ENCODE data around the gene MDGA2. TPM values are rescaled to one million over a fixed set of nuclear protein-coding genes. Genes with fewer than 3 reads are reported as not detected.
A peak's percentile ranks its signal among the peaks of the same experiment; 100 is the strongest.

Gene MDGA2
- polyA plus RNA-seq, 3 donors = 2.1 to 2.8 (median 2.6) TPM

DNA sequence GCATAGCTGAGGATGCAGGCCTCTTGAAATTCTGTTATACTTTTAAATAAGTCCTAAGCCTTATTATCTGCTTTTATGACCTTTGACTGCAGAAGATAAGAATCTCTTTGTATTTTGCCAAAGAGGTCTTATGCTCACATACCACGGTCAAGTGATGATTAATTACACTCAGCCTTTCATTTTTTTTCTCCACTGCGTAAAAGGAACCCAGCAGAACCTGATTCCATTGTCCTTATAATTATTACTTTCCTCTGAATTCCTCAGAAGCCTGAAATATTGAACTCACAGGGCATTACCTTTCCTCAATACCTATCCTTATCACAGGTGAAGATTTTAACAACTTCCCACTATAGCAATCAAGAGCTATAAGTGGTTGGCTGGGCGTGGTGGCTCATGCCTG, 525.1 kb downstream of the MDGA2 start:
- no peak for DNase-seq

- DNase-seq = no peak
Measured at GRCh38 chr14:47149326-47149725, 526.1 kb downstream of the MDGA2 start.

GRCh38 chr14:47148686-47149085, 526.7 kb downstream of the MDGA2 start:
- DNase-seq = no peak

DNA sequence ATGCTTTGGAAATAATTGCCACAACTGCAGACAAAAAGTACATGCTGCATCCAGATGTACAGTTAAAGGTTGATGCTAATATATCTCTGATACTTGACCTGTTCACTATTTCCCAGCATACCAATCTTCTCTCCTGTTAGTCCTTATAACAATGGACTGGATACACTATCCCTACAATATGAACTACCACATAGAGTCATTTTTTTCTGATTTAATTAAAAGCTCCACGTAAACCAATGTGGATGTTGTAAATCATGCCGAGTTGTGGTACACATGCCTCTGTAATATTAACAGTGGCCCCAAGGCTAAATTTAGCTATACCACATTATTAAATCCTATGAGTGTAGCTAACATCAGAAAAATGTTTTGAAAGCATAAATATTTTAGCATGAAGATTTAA, 554.8 kb downstream of the MDGA2 start:
- DNase-seq = no peak

- no peak for DNase-seq
Measured at GRCh38 chr14:47103771-47104170, 571.6 kb downstream of the MDGA2 start.

DNA sequence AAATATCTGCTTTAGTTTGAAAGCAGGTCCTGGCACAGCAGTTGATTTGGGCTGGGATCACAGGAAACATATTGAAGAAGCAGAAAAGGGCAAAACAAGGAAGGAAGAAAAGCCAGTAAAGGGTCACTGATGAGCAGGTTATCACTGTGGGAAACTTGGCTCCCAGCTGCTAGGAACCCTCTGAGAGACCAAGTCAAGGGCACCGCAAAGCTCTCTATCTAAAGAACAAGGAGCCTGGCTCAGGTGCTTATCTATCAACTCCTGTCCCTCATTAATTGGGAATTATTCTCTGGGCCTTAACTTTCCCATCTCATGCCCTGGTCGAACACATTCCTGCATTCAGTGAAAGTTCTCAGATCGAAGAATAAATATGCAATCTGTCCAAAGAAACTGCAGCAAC, 572.9 kb downstream of the MDGA2 start:
- no peak for DNase-seq

DNA sequence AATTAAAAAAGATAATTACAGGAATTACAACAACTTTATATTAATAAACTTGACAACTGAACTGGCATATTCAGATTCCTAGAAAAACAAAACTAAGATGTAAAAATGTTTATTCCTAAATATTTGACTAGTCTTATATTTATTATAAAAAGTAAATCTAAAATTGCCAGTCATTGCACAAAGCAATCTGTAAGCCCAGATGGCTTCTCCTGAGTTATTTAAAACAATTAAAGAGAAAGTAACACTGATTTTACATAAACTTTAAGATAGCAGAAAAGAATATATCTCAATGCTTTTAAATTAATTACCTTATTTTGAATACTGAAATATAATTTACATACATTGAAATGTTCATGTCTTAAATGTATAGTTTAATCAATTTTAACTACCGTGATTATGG, 589.7 kb downstream of the MDGA2 start:
- no peak for DNase-seq

GRCh38 chr14:47065326-47065725, 610.1 kb downstream of the MDGA2 start:
- no peak for DNase-seq

- no peak for DNase-seq
Measured at GRCh38 chr14:47060050-47060449, 615.4 kb downstream of the MDGA2 start.

DNA sequence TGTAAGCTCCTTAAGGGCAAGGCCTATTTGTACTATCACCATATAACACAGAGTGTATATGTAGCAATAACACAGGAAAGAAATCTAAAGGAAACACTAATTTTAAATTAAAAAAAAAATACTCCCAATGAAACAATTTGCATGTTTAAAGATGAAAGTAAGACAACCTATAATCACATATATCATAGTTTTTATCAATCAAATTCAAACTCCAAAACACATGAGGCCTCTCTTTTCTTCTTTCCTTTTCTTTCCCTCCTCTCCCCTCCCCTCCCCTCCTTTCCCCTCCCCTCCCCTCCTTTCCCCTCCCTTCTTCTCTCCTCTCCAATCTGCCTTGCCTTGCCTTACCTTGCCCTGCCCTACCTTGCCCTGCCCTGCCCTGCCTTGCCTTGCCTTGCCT, 618.0 kb downstream of the MDGA2 start:
- DNase-seq = no peak

- DNase-seq = peak; percentile 16
Measured at GRCh38 chr14:47044841-47045240, 630.6 kb downstream of the MDGA2 start.

DNA sequence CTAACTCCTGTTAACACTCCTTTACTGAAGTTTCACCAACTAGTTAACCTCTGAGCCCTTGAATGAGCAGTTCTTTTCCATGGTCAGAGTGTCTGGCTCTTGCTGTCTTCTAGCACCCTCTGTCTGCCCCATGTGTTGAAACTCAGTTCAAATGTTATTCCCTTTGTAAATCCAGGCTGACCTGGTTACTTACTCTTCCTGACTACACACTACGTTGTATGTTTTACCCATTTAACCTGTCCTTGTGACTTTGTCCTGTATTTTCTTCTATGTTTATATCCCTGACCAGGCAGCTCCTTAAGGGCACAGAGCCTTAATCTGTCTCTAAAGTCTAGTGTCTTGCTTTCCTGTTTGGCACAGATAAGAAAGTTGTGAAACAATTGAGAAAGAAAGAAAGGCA, 634.9 kb downstream of the MDGA2 start:
- DNase-seq = peak; percentile 34

DNA sequence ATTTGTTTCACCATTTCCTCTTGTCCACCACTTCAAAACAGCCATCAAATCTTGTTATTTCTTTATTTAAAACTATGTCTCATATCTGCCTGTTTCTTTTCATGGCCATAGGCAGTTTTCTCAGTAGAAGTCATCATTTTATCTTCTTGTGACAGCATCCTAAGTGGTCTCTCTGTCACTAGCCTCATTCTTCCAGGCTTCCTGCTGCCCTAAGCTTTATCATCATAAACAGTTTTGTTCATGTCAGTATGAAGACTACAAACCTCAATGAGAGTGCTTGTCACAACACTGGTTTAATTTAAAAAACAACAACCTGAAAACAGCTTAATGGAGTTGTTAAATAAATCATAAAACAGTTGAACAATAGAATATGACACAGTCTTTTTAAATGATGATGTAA, 636.1 kb downstream of the MDGA2 start:
- DNase-seq = no peak

GRCh38 chr14:47022721-47023120, 652.7 kb downstream of the MDGA2 start:
- no peak for DNase-seq

DNA sequence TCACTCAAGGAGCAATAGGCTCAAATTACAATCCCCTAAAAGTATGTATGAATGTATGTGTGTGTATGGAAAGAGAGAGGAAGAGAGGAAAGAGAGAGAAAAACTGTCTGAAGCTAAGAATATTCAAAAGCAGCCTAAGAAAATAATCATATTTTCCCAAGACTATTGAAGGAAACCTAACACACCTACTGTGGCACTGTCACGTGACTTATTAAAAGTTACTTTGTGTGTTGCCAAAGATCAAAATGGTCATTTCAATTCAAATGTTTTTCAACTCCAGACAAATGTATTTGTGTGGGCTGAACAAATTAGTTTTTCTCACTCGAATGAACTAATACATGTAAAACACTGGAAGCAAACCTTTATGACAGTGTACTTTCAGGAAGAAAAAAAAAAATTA, 654.9 kb downstream of the MDGA2 start:
- DNase-seq = no peak

DNA sequence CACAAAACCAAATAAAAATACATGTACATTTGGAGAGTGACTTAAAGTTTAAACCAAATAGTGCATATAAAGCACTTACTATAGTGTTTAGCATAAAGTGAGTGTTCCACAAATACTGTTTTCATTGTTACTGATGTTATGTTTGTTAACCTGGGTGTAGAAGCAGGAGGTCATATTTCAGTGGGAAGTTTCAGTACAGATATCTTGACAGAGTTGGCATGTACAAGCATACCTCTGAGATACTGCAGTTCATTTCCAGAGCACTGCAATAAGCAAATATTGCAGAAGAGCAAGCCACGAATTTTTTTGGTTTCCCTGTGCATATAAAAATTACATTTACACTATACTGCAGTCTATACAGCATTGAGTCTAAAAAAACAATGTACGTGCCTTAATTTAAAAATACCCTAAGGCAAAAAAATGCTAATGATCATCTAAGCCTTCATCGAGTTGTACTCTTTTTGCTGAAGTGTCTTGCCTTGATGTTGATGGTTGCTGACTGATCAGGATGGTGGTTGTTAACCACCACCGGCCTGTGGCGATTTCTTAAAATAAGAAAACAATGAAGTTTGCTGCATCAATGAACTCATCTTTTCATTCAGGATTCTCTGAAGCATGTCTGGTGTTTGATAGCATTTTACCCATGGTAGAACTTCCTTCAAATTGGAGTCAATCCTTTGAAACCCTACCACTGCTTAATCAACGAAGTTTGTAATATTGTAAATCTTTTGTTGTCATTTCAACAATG, 662.7 kb downstream of the MDGA2 start:
- no peak for DNase-seq

DNA sequence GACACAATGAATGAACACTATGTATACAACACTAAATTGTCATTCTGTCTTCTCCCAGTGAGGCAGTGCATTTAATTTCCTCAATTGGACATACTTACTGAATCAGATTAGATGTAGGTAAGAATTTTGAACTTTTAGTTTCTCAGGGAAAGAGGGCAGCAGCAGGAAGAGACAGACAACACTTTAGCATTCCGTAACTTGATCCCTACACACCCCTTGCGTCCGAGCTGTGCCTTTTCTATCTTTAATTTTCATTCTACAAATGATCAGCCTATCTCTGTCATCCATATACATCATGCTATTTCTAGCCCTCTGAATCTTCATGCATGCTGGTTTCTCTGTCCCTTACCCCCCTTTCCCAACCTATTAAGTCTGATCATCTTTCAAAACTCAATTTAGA, 665.8 kb downstream of the MDGA2 start:
- DNase-seq = no peak

- DNase-seq = no peak
Measured at GRCh38 chr14:47008732-47009131, 666.7 kb downstream of the MDGA2 start.

DNA sequence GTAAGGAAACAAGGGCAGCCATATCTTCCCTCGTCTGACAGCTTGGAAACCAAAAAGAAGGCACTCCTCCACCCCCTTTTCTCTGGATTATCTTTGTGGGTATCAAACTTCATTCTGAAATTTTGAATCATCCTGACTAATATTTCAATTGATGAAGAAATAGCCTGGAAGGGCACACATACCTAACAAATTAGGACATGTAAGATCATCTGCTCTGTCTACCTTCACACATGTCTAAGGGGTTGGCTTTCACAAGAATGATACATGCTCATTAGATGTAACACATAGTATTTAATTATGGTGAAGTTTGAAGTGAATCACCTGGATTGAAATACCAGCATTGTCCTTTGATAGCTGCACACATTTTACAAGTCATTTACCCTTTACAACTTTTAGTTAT, 675.7 kb downstream of the MDGA2 start:
- no peak for DNase-seq

DNA sequence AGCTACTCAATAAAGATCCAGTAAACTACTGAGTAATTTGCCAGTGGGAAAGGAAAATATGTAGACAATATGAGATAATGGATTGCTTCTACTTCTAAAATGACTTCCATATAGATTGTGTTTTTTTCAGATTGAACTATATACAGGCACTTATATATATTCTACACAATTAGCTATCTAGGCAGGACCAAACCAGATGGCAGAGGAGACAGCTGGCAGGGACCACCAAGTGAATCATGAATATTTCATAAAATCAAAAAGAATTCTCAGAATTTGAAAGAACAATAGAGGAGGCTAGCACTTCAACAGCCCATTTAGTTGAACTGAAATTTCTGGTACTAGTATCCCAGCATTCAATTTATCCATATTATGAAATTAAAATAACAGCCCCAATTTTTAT, 685.8 kb downstream of the MDGA2 start:
- no peak for DNase-seq

- DNase-seq = no peak
Measured at GRCh38 chr14:46988312-46988711, 687.1 kb downstream of the MDGA2 start.

DNA sequence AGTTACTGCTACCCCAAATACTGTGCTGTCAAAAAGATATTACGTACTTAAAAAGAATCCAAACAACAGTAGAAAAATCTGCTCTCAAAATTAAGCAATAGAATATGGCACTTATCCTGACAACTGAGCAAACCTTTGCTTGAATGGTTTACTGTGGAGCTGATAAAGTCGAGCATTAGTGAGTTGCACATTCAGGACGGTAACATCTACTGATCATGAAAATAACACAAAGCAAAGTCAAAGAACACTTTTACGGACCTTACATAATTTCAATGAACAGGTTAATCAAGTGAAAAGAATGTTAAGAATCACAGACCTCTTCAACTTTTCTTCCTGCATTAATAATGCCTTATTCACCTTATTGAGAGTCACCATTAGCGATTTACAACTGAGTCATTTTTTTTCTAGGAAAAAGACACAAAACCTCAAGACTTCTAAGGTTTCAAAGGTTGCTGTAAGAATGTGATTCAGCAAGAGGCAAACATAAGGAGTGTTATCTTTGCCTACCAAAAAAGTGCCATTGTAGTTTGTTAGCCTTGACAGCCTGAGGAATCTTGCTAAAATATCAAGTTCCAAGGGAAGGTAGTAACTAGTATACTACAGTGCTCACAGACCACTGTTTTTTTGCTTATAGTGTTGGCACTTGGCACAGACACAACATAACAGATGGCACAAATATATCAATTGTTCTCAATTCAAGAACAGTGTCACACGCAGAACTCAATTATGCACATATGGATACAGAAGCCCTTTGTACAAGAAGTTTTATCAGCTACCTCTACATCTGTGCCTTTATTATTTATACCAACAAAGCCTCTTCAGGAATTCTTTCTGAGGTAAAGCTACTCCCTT, 689.6 kb downstream of the MDGA2 start:
- no peak for DNase-seq

- DNase-seq = no peak
Measured at GRCh38 chr14:46973295-46973694, 702.1 kb downstream of the MDGA2 start.

GRCh38 chr14:46964378-46964777, 711.0 kb downstream of the MDGA2 start:
- DNase-seq = no peak
